ENCODE measurements around the gene SHB.

- TF ChIP-seq CTCF (IDR thresholded peaks at IDR 0.05) (no peak), ZFX (IDR thresholded peaks at IDR 0.05; ENCODE audit: borderline replicate concordance) (no peak)
These were observed 69.3 kb downstream of the SHB start for GRCh38 chr9:37999588-38000189.

Measured in 22Rv1 (cell line).